Fibroblast of villous mesenchyme (primary cell): ENCODE results near the gene NRXN3. TPM values are rescaled to one million over a fixed set of nuclear protein-coding genes. Genes with fewer than 3 reads are reported as not detected.

Source experiments
- DNase-seq: peaks from one replicate; pipeline ENCODE4 v3.0.0-alpha.2; 2010; ENCODE audit warnings: low read depth
- H3K4me3 ChIP-seq: 2 replicates; pipeline ENCODE4 v1.5.1; 2011; ENCODE audit warnings: low read depth, mild to moderate bottlenecking, low read length
- CTCF ChIP-seq: IDR thresholded peaks from 2 replicates; pipeline ENCODE4 v1.5.1; 2012; ENCODE audit warnings: low read depth, mild to moderate bottlenecking, low read length; ENCODE audit not compliant: insufficient read depth
- total RNA-seq: library from RNA; depleted of rRNA; stranded (reverse); fragments of >200 nt; gene quantifications from 2 replicates; pipeline ENCODE4 v1.2.3, GENCODE V29; 2012

Gene NRXN3
- total RNA-seq, 1 donor, result 7.3 TPM

DNA sequence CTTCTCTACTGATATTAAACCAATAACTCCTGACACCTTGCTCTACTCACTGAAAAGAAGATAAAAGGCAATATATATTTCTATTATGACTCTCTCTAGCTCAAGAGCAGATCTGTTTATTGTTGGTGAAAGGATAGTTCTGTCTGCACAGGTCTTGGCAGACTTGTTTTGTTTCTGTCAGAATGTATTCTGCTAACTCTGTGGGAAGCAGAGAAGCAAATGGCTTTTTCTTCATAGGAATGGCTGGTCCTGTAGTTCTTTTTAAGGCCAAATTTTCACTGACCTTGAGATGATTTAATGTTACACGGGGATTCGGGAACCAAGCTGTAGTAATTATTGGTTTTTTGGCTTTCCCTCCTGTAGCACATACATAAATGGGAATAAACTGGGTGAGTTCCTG is 1529.0 kb downstream of the NRXN3 start:
- TF ChIP-seq CTCF, result no peak
- no peak for DNase-seq
- H3K4me3 ChIP-seq, result no peak overlapping the region

- H3K4me3 ChIP-seq, result no peak overlapping the region
- no peak for TF ChIP-seq CTCF
- DNase-seq, result no peak
These were observed 1531.2 kb downstream of the NRXN3 start for GRCh38 chr14:79701371-79701770.

- no peak for DNase-seq
- TF ChIP-seq CTCF, result no peak
These were observed 1532.0 kb downstream of the NRXN3 start for GRCh38 chr14:79702197-79702596.

DNA sequence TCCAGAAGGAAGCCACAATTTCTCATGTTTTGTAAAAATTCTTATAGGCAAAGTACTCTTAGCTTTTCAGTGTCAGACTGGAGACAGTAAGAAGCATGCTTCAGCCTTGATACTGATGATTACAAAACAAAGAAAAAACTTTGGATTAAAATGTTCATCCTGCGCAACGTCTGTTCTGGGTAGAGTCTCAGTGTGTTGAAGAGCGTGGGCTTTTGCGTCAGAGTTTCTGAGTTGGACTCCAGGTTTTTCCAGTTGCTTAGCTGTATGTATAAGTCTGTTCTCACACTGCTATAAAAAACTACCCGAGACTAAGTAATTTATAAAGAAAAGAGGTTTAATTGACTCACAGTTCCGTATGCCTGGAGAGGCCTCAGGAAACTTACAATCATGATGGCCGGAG is 1533.0 kb downstream of the NRXN3 start:
- no peak for DNase-seq
- no peak overlapping the region for H3K4me3 ChIP-seq
- TF ChIP-seq CTCF, result no peak

More at GRCh38 chr14:79702197-79702596, 1532.0 kb downstream of the NRXN3 start:
- H3K4me3 ChIP-seq, result no peak overlapping the region

- H3K4me3 ChIP-seq, result no peak overlapping the region
- no peak for DNase-seq
- TF ChIP-seq CTCF, result no peak
These were observed 1534.1 kb downstream of the NRXN3 start for GRCh38 chr14:79704041-79704807.

GRCh38 chr14:79705126-79705894 is 1535.1 kb downstream of the NRXN3 start:
- TF ChIP-seq CTCF, result no peak
- no peak for DNase-seq

DNA sequence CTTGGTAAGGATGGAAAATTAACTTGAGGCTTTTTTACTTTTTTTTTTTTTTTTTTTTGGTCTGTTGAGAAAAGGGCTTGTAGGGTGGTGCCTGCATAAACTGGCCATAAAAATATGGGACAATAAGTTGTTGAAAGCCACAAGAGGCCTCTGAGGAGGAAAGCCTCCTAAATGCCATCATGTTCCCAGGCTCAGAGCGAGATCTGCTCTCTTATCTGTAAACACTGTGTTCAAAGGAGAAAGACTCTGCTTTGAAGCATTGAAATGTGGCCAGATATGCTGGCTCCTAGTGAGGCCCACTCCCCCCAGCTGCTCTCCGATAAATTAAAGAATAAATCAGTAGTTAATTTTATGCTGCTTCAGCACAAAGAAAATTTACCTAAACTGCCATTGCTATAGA is 1536.2 kb downstream of the NRXN3 start:
- no peak for TF ChIP-seq CTCF
- no peak overlapping the region for H3K4me3 ChIP-seq
- DNase-seq, result no peak

More at GRCh38 chr14:79705126-79705894, 1535.1 kb downstream of the NRXN3 start:
- no peak overlapping the region for H3K4me3 ChIP-seq
